ENCODE results near the gene TUT4.

Gene TUT4

DNA sequence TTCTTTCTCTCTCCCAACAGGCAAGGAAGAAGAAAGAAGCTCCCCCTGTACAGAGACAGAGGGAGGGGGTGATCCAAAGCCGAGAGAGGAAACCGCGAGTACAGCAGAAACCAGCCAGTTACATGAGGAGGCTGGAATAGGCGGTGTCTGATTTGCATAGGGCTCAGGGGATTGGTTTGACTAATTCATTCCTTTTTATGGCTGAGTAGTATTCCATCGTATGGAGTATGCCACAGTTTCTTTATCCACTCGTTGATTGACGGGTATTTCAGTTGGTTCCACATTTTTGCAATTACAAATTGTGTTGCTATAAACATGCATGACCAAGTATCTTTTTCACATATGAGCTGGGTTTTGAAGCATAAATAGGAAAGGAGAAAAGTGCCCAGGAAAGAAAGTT is 45.8 kb upstream of the TUT4 start:
- H3K27ac ChIP-seq: no peak overlapping the region
- TF ChIP-seq, protein P1, sequence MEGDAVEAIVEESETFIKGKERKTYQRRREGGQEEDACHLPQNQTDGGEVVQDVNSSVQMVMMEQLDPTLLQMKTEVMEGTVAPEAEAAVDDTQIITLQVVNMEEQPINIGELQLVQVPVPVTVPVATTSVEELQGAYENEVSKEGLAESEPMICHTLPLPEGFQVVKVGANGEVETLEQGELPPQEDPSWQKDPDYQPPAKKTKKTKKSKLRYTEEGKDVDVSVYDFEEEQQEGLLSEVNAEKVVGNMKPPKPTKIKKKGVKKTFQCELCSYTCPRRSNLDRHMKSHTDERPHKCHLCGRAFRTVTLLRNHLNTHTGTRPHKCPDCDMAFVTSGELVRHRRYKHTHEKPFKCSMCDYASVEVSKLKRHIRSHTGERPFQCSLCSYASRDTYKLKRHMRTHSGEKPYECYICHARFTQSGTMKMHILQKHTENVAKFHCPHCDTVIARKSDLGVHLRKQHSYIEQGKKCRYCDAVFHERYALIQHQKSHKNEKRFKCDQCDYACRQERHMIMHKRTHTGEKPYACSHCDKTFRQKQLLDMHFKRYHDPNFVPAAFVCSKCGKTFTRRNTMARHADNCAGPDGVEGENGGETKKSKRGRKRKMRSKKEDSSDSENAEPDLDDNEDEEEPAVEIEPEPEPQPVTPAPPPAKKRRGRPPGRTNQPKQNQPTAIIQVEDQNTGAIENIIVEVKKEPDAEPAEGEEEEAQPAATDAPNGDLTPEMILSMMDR (conservative IDR thresholded peaks at IDR 0.05): no peak

DNA sequence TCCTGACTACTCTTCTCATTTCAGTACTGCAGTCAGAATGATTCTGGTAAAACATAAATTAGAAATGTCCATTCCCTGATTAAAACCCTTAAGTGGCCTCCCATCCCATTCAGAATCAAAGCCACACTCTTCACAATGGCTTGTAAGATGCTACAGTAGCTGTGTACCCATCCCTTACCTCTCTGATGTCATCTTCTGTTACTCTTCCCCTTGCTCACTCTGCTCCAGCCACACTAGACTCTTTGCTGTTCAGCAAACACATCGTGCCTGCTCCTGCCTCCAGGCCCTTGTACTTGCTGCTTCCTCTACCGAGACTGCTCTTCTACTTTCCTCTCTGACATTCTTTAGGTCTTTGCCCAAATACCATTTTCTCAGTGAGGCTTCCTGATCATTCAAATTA is 45.0 kb upstream of the TUT4 start:
- TF ChIP-seq, protein P1 (conservative IDR thresholded peaks at IDR 0.05): no peak
- H3K27ac ChIP-seq: no peak overlapping the region

DNA sequence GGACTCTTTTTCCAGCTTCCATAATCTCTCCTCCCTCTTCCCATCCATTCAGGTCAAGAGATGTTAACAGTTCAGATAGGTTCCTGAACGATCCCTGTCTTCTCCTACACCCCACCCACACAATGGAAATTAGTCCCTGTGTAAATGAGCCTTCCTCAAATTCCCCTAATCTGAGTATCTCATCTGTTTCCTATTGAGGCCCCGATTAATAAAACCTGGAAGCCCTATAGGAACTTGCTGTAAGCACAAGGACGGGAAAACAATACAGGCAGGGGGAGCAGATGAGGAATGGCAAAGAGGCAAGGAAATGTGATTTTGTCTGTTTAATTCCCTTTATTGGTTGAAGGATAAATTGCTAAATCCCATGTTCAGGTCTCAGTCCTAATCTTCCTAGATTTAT is 42.2 kb upstream of the TUT4 start:
- TF ChIP-seq, protein P1 (conservative IDR thresholded peaks at IDR 0.05): no peak

DNA sequence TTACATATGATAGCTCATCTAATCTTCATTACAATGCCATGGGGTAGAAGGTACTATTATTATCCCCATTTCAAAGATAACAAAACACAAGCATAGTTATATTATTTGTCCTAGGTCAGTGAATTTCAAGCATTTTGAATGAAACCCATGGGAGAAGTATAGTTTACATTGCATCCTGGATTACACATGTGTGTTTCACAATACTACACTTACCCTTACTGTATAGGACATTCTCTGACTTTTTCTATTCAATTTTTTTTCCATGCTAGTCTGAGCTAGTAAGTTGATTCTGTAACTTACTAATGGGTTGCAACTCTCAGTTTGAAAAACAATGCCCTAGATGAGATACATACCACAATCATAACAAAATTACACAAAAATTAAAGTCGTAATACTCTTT is 40.6 kb upstream of the TUT4 start:
- TF ChIP-seq, protein P1 (conservative IDR thresholded peaks at IDR 0.05): no peak
- H3K27ac ChIP-seq: no peak overlapping the region

More for the DNA sequence above, 42.2 kb upstream of the TUT4 start:
- H3K27ac ChIP-seq: no peak overlapping the region

DNA sequence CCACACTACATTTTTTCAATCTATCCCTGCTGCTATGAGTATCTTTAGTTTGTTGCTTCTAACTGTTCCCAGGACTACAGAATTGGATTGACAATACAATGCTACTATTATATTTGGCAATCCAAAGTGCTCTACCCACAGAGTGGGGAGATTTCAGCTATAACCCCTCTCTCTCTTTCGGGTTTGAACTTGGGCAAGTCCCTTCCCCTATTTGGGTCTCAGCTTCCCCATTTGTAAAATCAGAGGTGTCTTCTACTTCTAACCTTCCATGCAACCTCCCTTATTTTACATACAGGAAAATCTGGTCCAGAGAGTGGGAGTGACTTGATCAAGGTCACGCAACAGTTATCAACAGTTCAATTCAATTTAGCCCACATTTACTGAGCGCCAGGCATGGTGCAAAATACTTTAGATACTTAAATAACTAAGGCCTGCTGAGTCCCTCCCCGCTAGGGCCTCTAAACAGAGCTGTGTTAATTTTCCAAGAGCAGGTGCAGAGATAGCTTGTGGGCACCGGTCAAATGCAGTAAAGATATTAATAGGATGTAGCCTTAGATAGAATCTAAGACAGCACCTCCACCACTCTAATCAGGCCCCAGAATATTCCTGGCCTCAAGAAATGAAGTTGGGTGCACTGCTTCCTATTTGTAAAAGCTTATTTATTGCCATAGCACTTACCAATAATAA is 39.9 kb upstream of the TUT4 start:
- TF ChIP-seq, protein P1 (conservative IDR thresholded peaks at IDR 0.05): no peak
- H3K27ac ChIP-seq: no peak overlapping the region

DNA sequence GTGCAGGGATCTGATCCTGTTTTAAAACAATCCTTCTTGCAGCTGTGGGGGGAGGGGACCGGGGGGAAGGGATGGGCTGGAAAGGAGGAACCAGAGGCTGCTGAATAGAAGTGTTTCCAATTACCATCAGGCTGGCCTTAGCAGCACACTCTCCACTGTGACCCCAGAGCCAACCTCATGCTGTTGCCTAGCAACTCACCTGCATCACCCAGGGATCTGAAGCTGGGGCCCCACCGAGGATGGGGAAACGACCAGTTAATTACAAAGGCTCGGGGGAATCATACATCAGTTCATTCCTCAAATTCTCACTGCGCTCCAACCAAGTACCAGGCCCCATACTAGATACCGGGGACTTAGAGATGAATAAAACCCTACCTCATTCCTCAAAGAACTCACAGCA is 37.4 kb upstream of the TUT4 start:
- TF ChIP-seq, protein P1 (conservative IDR thresholded peaks at IDR 0.05): no peak
- H3K27ac ChIP-seq: no peak overlapping the region

DNA sequence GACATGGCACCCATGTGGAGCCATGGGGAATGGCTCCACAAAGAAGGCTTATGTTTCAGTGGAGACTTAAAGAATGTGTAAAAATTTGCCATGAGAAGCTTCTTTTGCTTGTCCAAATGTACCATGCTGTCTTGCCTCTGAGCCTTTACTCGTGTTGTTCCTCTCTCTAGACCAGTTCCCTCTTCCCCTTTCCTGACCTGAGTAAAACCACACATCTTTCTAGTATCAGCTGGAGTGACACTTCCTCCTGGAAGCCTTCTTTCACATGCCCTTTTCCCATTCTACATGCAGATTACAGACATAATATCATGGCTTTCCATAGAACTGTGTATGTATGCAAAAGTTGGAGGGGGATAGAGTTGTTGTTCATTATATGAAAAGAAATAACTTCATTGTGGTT is 35.6 kb upstream of the TUT4 start:
- TF ChIP-seq, protein P1 (conservative IDR thresholded peaks at IDR 0.05): no peak
- H3K27ac ChIP-seq: no peak overlapping the region

Data from VCaP (cell line).